22Rv1 (cell line): ENCODE results near the gene NECTIN2.
"Not testable (repeated sequence)": the region's sequence is repeated elsewhere in the genome, so short reads cannot be mapped to it uniquely, and the experiment has no call there.

ENCODE experiments used
- H3K27ac ChIP-seq: fragments of 450-650 bp; 2 replicates; pipeline ENCODE4 v1.5.1; 2017
- CTCF ChIP-seq: fragments of 450-650 bp; IDR thresholded peaks from 2 replicates; pipeline ENCODE4 v1.5.1; 2017; ENCODE audit warnings: mild to moderate bottlenecking
- ZFX ChIP-seq: fragments of 450-650 bp; IDR thresholded peaks from 2 replicates; pipeline ENCODE4 v1.6.1; 2017; ENCODE audit warnings: antibody characterized with exemption, borderline replicate concordance

Gene NECTIN2

GRCh38 chr19:44819246-44819832, 26.8 kb upstream of the NECTIN2 start:
- TF ChIP-seq ZFX (no peak), CTCF (no peak)

GRCh38 chr19:44820648-44821609, 25.2 kb upstream of the NECTIN2 start:
- TF ChIP-seq ZFX (no peak), CTCF (no peak)
- H3K27ac ChIP-seq: no peak overlapping the region

More at GRCh38 chr19:44819246-44819832, 26.8 kb upstream of the NECTIN2 start:
- no peak overlapping the region for H3K27ac ChIP-seq

DNA sequence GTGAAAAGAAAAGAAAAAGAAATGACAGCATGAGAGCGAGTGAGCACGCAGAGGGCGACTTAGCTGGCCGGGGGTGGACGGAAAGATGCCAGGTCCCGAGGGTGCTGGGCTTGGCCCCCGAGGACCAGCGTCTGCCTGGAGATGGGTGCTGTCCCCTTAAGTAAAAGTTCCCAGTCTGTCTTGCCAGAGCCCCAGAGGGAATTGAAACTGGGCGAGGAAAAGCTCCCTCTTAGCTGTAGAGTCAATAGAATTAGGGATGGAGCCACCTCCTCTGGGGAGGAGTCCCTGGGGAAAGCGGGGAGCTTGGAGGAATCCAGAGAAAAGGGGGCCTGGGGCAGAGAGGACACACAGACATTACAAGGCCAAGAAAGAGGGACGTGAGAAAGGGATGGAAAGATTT, 23.9 kb upstream of the NECTIN2 start:
- no peak overlapping the region for H3K27ac ChIP-seq
- TF ChIP-seq ZFX (no peak), CTCF (no peak)

GRCh38 chr19:44822670-44823372, 23.3 kb upstream of the NECTIN2 start:
- TF ChIP-seq CTCF (no peak), ZFX (no peak)
- H3K27ac ChIP-seq: no peak overlapping the region

- no peak overlapping the region for H3K27ac ChIP-seq
- TF ChIP-seq CTCF (no peak), ZFX (no peak)
Observed at GRCh38 chr19:44823373-44823698, 22.8 kb upstream of the NECTIN2 start.

- H3K27ac ChIP-seq: no peak overlapping the region
- no peak for TF ChIP-seq ZFX
- no peak for TF ChIP-seq CTCF
Observed at GRCh38 chr19:44824761-44825160, 21.3 kb upstream of the NECTIN2 start.

DNA sequence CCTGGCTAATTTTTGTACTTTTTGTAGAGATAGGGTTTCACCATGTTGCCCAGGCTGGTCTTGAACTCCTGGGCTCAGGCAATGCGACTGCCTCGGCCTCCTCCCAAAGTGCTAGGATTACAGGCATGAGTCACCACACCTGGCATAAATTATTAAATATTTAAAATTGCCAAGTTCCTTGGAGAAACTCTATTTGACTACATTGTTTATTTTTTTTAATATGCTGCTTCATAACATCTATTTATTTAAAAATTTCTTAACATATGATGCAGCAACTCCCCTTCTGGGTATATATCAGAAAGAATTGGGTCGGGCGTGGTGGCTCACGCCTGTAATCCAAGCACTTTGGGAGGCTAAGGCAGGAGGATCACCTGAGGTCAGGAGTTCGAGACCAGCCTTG, 13.2 kb upstream of the NECTIN2 start:
- not testable (repeated sequence) for H3K27ac ChIP-seq

GRCh38 chr19:44834399-44834798, 11.7 kb upstream of the NECTIN2 start:
- H3K27ac ChIP-seq: not testable (repeated sequence)
